ENCODE results near the gene UBL3. TPM values are rescaled to one million over a fixed set of nuclear protein-coding genes. Genes with fewer than 3 reads are reported as not detected.
A peak's percentile ranks its signal among the peaks of the same experiment; 100 is the strongest.

UBL3 gene
- total and polyA plus RNA-seq, 10 of the 15 experiments (the other 5 are each of a cell fraction or from before 2014, with no cell fraction given), result 5.5 to 13.7 (median 10.6) TPM

GRCh38 chr13:29850213-29850898 is at the start of gene UBL3 (continued):
- no peak for TF ChIP-seq NFIC (IDR thresholded peaks at IDR 0.05; ENCODE audit: low read depth, low read length)
- TF ChIP-seq GABPA (IDR thresholded peaks at IDR 0.05; ENCODE audit: low read depth), result 0 out of 2 replicates have a peak, but pooled peaks have one; percentile 25
- no peak for TF ChIP-seq ZNF274 (IDR thresholded peaks at IDR 0.05; ENCODE audit: insufficient read depth, insufficient read length)
- no peak; the same call in 1 of the 2 replicates for TF ChIP-seq ELK1 (IDR thresholded peaks at IDR 0.05; ENCODE audit: low read depth, low read length)
- TF ChIP-seq NKRF (conservative IDR thresholded peaks at IDR 0.05), result 0 out of 2 replicates have a peak, but pooled peaks have one; percentile 69
- TF ChIP-seq IRF4 (IDR thresholded peaks at IDR 0.05; ENCODE audit: low read depth, low read length), result no peak
- TF ChIP-seq, protein P1, sequence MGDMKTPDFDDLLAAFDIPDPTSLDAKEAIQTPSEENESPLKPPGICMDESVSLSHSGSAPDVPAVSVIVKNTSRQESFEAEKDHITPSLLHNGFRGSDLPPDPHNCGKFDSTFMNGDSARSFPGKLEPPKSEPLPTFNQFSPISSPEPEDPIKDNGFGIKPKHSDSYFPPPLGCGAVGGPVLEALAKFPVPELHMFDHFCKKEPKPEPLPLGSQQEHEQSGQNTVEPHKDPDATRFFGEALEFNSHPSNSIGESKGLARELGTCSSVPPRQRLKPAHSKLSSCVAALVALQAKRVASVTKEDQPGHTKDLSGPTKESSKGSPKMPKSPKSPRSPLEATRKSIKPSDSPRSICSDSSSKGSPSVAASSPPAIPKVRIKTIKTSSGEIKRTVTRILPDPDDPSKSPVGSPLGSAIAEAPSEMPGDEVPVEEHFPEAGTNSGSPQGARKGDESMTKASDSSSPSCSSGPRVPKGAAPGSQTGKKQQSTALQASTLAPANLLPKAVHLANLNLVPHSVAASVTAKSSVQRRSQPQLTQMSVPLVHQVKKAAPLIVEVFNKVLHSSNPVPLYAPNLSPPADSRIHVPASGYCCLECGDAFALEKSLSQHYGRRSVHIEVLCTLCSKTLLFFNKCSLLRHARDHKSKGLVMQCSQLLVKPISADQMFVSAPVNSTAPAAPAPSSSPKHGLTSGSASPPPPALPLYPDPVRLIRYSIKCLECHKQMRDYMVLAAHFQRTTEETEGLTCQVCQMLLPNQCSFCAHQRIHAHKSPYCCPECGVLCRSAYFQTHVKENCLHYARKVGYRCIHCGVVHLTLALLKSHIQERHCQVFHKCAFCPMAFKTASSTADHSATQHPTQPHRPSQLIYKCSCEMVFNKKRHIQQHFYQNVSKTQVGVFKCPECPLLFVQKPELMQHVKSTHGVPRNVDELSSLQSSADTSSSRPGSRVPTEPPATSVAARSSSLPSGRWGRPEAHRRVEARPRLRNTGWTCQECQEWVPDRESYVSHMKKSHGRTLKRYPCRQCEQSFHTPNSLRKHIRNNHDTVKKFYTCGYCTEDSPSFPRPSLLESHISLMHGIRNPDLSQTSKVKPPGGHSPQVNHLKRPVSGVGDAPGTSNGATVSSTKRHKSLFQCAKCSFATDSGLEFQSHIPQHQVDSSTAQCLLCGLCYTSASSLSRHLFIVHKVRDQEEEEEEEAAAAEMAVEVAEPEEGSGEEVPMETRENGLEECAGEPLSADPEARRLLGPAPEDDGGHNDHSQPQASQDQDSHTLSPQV (IDR thresholded peaks at IDR 0.05), result no peak
- TF ChIP-seq ASH2L (IDR thresholded peaks at IDR 0.05; ENCODE audit: borderline replicate concordance, low read depth), result 0 out of 2 replicates have a peak, but pooled peaks have one; percentile 24
- no peak for TF ChIP-seq CBX3 (IDR thresholded peaks at IDR 0.05; ENCODE audit: borderline replicate concordance, low read depth)
- TF ChIP-seq, protein P2, sequence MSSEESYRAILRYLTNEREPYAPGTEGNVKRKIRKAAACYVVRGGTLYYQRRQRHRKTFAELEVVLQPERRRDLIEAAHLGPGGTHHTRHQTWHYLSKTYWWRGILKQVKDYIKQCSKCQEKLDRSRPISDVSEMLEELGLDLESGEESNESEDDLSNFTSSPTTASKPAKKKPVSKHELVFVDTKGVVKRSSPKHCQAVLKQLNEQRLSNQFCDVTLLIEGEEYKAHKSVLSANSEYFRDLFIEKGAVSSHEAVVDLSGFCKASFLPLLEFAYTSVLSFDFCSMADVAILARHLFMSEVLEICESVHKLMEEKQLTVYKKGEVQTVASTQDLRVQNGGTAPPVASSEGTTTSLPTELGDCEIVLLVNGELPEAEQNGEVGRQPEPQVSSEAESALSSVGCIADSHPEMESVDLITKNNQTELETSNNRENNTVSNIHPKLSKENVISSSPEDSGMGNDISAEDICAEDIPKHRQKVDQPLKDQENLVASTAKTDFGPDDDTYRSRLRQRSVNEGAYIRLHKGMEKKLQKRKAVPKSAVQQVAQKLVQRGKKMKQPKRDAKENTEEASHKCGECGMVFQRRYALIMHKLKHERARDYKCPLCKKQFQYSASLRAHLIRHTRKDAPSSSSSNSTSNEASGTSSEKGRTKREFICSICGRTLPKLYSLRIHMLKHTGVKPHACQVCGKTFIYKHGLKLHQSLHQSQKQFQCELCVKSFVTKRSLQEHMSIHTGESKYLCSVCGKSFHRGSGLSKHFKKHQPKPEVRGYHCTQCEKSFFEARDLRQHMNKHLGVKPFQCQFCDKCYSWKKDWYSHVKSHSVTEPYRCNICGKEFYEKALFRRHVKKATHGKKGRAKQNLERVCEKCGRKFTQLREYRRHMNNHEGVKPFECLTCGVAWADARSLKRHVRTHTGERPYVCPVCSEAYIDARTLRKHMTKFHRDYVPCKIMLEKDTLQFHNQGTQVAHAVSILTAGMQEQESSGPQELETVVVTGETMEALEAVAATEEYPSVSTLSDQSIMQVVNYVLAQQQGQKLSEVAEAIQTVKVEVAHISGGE (CRISPR knock-in tag; IDR thresholded peaks at IDR 0.05), result no peak
- peak; percentile 87 for TF ChIP-seq HCFC1 (IDR thresholded peaks at IDR 0.05; ENCODE audit: low read length)
- peak; percentile 33; the same call in 1 of the 2 replicates for TF ChIP-seq MXI1 (IDR thresholded peaks at IDR 0.05; ENCODE audit: low read depth, low read length)
- TF ChIP-seq RBBP5 (conservative IDR thresholded peaks at IDR 0.05), result 0 out of 2 replicates have a peak, but pooled peaks have one; percentile 73
- no peak for TF ChIP-seq SPI1 (IDR thresholded peaks at IDR 0.05; ENCODE audit: borderline replicate concordance, insufficient read depth, low read depth, low read length)
- TF ChIP-seq KAT2A (conservative IDR thresholded peaks at IDR 0.05; ENCODE audit: control insufficient read depth, low read depth, low read length), result no peak
- TF ChIP-seq, protein P3, sequence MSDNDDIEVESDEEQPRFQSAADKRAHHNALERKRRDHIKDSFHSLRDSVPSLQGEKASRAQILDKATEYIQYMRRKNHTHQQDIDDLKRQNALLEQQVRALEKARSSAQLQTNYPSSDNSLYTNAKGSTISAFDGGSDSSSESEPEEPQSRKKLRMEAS (IDR thresholded peaks at IDR 0.05; ENCODE audit: low read depth, low read length), result 0 out of 2 replicates have a peak, but pooled peaks have one; percentile 62
